NB4 (cell line): ENCODE results near the gene KRAS.
A peak's percentile ranks its signal among the peaks of the same experiment; 100 is the strongest.

ENCODE experiments used
- POLR2A ChIP-seq: IDR thresholded peaks from 2 replicates; pipeline ENCODE4 v1.6.1; 2011; ENCODE audit warnings: mild to moderate bottlenecking; ENCODE audit not compliant: insufficient read length; ENCODE audit errors: extremely low read depth
- TF ChIP-seq, protein P1 (sequence below): IDR thresholded peaks from 2 replicates; pipeline ENCODE4 v1.6.1; 2011; ENCODE audit warnings: low read depth, low read length
- TF ChIP-seq, protein P2 (sequence below): IDR thresholded peaks from one replicate; pipeline ENCODE4 v1.5.1; 2012; ENCODE audit warnings: low read depth, low read length

DNA sequence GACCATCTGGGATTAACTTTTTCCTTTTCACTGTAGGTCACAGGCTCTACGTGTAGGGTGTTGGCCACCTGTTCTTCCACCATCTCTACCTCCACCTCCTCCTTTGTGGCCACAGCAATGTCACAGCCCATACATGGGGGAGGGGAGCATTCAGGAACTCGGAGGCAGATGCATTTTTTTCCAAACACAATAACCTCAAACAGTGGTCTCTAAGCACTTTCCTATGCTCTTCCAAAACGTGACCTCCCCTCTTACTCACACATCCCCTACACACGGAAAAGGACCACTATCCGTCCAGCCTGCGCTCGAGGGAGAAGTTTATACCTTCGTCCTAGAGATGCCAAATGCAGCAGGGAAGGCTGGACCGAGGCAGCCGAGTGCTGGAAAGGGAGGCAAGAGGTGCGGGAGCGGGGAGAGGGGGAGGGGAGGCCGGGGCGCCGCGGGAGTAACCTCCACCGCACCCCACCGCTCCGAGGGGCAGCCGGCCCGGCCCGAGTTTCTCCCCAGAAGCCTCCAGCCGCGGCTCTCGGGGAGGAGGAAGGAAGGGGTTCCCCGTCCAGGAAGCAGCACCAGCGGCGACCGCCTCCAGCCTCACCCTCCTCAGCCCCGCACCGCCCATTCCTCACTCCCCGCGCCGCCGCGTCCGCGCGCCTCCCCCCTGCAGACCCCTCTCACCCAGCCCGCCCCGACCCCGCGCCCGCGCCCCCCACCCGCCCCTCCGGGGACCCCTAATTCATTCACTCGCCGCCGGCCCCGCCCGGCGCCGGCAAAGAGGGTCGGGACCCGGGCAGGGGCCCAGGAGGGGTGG lies 594 bp downstream of the KRAS start:
- TF ChIP-seq, protein P1, sequence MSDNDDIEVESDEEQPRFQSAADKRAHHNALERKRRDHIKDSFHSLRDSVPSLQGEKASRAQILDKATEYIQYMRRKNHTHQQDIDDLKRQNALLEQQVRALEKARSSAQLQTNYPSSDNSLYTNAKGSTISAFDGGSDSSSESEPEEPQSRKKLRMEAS, result 0 out of 2 replicates have a peak, but pooled peaks have one; percentile 48
- TF ChIP-seq, protein P2, sequence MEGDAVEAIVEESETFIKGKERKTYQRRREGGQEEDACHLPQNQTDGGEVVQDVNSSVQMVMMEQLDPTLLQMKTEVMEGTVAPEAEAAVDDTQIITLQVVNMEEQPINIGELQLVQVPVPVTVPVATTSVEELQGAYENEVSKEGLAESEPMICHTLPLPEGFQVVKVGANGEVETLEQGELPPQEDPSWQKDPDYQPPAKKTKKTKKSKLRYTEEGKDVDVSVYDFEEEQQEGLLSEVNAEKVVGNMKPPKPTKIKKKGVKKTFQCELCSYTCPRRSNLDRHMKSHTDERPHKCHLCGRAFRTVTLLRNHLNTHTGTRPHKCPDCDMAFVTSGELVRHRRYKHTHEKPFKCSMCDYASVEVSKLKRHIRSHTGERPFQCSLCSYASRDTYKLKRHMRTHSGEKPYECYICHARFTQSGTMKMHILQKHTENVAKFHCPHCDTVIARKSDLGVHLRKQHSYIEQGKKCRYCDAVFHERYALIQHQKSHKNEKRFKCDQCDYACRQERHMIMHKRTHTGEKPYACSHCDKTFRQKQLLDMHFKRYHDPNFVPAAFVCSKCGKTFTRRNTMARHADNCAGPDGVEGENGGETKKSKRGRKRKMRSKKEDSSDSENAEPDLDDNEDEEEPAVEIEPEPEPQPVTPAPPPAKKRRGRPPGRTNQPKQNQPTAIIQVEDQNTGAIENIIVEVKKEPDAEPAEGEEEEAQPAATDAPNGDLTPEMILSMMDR, result no peak
- TF ChIP-seq POLR2A, result no peak
